Thyroid gland (tissue), 4 donors: Measurements from ENCODE around the gene CASP6.

Experiments used
- CTCF ChIP-seq, 6 experiments: fragments of 200-600 bp in 3 of 6; fragments of 450-650 bp in 3 of 6; sonication (generic) in 3 of 6; IDR thresholded peaks; one replicate each; pipeline ENCODE4 v1.5.1; 2016 to 2019; ENCODE audit warnings: antibody characterized with exemption in 6 of 6, mild to moderate bottlenecking in 2 of 6, inconsistent platforms in 1 of 6, moderate library complexity in 1 of 6
- POLR2A ChIP-seq, 2 donors: fragments of 450-650 bp; IDR thresholded peaks; one replicate each; pipeline ENCODE4 v1.6.1; 2017; ENCODE audit warnings: antibody characterized with exemption in 2 of 2, mild to moderate bottlenecking in 2 of 2, moderate library complexity in 1 of 2

GRCh38 chr4:109649872-109650271, 53.4 kb downstream of the CASP6 start:
- TF ChIP-seq POLR2A (IDR thresholded peaks at IDR 0.05) (no peak), CTCF (IDR thresholded peaks at IDR 0.05) (no peak)
